Measurements from ENCODE around the gene UNC5C.

- TF ChIP-seq CTCF (IDR thresholded peaks at IDR 0.05), result no peak
- TF ChIP-seq REST (IDR thresholded peaks at IDR 0.05; ENCODE audit: insufficient read depth in 1 of 2, low read depth in 2 of 2, low read length in 1 of 2), result no peak
- TF ChIP-seq TCF7L2 (IDR thresholded peaks at IDR 0.05; ENCODE audit: low read depth, low read length), result no peak
Measured at GRCh38 chr4:95178938-95179337, 369.8 kb downstream of the UNC5C start.

Data from Panc1 (cell line).